ENCODE measurements around the gene TAPT1.

DNA sequence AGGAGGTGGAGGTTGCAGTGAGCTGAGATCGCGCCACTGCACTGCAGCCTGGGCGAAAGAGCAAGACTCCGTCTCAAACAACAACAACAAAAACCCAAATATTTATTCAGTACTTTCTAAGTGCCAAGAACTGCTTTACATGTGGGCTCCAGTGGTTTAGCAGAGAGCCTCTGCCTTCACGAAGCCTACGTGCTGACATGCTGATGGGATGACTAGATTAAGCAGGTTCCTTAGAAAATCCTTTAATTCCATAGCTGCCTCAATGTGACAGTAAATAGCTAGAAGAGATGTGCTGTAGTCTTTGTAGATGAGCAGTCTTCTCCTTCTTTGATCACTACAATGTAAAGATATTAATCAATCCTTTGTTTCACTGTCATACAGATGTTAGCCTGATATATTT is 49.6 kb downstream of the TAPT1 start:
- TF ChIP-seq EZH2 (IDR thresholded peaks at IDR 0.05; ENCODE audit: low read depth), result no peak
- TF ChIP-seq, protein P1, sequence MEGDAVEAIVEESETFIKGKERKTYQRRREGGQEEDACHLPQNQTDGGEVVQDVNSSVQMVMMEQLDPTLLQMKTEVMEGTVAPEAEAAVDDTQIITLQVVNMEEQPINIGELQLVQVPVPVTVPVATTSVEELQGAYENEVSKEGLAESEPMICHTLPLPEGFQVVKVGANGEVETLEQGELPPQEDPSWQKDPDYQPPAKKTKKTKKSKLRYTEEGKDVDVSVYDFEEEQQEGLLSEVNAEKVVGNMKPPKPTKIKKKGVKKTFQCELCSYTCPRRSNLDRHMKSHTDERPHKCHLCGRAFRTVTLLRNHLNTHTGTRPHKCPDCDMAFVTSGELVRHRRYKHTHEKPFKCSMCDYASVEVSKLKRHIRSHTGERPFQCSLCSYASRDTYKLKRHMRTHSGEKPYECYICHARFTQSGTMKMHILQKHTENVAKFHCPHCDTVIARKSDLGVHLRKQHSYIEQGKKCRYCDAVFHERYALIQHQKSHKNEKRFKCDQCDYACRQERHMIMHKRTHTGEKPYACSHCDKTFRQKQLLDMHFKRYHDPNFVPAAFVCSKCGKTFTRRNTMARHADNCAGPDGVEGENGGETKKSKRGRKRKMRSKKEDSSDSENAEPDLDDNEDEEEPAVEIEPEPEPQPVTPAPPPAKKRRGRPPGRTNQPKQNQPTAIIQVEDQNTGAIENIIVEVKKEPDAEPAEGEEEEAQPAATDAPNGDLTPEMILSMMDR (conservative IDR thresholded peaks at IDR 0.05), result no peak

Data from PC-9 (cell line).